ENCODE data around the gene MUC2.

MUC2 gene

DNA sequence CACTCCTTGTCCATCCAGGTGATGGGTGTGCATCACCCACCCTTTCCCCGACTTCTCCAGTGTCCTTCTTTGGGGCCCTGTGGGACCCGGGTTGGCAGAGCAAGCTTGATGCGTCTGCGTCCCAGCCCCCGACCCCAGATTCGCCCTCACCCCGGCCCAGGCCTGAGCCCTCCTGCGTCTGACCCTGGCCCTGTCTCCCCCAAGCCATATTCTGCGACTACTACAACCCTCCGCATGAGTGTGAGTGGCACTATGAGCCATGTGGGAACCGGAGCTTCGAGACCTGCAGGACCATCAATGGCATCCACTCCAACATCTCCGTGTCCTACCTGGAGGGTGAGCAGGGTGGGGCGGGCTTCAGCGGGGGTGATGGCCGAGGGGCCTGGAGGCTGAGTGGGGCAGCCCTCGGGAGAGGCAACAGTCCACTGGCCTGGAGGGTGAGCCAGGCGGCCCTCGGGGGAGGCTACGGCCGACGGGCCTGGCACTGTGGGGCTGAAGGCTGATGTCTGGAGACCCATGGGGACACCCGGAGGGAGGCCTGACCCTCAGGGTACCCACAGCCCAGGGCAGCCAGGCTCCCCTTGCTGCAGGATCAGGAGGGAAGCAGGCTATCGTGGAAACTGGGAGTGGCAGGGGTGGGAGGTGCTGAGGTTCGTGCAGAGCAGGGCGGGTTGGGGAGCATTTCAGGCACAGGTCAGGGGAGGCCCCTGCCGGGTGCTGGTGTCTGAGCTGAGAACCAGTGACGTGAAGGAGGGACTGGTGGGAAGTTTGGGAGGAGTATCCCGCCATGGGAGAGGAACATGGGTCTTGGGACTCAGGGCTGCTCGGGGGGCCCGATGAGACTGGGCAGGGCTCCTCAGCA lies 15.3 kb downstream of the MUC2 start:
- no peak for DNase-seq

DNA sequence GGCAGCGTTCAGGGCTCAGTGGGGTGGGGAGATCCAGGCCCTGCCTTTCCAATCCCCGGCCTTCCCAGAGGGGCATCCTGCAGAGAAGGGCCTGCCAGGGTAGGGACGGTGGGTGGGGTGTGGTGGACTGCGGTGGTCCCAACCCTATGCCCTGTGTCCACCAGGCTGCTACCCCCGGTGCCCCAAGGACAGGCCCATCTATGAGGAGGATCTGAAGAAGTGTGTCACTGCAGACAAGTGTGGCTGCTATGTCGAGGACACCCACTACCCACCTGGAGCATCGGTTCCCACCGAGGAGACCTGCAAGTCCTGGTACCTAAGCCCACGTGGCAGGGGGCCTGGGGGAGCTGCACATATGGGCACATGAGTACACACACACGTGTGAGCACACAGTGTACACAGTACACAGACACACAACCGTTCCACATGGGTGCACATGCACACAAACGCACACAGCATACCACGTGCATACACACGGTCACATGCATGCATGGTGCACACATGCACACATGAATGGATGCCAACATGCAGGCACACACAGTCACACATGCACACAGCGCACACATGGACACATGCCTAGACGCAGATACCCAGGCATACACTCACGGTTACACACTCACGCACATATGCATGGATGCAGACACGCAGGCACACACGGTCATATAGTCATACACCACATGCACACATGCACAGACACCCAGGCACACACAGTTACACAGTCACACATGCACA lies 16.1 kb downstream of the MUC2 start:
- no peak for DNase-seq

DNA sequence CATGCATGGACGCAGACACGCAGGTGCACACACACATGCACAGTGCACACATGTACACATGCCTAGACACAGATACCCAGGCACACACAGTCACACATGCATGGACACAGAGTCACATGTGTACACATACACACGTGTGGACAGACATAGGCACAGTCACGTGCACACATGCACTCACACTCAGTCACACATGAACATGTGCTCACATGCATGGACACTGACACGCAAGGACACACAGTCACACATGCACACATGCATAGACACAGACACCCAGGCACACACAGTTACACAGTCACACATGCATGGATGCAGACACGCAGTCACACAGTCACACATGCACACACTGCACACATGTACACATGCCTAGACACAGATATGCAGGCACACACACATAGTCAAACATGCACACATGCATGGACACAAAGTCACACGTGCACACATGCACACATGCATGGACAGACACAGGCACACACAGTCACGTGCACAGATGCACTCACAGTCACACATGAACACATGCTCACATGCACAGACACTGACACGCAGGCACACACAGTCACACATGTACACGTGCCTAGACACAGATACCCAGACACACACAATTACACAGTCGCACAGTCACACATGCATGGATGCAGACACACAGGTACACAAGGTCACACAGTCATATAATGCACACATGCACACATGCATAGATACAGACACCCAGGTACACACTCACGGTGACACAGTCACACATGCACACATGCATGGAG lies 16.8 kb downstream of the MUC2 start:
- DNase-seq, result no peak

DNA sequence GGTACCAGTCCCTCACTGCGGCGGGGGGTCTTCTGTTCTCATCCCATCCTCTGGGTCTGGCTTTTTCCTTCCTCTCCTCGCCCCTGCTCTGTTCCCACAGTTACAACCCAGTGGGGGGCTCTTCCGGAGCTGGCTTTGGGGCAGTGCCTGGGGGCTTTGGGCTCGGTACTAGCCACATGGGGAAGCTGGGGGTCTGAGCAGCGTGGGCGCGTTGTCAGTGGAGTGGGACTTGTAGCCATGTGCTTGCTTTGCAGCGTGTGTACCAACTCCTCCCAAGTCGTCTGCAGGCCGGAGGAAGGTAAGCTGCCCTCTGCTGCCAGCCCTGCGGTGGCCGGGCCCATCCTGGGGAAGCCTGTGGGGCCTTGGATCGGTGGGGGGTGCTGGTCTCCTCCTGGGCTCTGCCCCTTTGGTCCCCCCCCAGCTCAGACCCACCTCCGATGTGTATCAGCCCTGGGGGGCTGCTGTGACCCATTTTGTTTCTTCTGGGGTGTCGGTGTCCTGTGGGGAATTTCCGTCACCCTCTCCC lies 17.5 kb downstream of the MUC2 start:
- no peak for DNase-seq

DNA sequence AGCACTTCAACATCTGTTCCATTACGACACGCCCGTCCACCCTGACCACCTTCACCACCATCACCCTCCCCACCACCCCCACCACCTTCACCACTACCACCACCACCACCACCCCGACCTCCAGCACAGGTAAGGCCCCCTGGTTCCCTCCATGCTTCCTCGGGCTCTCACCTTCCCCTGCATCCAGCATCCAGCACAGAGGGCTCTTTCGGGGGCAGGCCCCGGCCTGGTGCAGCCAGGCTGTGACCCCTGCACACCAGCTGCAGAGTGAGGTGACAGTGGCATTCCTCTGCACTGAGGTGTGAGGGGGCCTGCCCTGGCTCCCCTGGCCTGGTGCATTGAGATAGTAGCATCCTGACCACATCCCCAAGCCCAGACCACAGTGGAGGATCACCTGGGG lies 18.2 kb downstream of the MUC2 start:
- no peak for DNase-seq

DNA sequence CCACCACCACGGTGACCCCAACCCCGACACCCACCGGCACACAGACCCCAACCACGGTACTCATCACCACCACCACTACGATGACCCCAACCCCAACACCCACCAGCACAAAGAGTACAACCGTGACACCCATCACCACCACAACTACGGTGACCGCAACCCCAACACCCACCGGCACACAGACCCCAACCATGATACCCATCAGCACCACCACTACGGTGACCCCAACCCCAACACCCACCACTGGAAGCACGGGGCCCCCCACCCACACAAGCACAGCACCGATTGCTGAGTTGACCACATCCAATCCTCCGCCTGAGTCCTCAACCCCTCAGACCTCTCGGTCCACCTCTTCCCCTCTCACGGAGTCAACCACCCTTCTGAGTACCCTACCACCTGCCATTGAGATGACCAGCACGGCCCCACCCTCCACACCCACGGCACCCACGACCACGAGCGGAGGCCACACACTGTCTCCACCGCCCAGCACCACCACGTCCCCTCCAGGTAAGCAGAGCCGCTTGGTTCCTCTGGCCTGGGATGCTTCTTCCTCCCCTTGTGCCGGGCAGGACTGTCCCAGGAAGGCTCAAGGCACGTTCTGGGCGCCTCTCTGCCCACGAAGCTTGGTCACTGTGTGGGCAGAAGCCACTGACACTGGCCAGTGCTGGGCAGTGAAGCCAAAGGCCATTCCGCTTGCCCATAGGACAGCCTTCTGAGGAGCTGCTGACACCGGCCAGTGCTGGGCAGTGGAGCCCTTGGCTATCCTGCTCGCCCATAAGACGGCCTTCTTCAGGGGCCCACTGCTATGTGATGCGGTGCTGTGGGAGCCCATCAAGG lies 25.1 kb downstream of the MUC2 start:
- DNase-seq, result no peak

DNA sequence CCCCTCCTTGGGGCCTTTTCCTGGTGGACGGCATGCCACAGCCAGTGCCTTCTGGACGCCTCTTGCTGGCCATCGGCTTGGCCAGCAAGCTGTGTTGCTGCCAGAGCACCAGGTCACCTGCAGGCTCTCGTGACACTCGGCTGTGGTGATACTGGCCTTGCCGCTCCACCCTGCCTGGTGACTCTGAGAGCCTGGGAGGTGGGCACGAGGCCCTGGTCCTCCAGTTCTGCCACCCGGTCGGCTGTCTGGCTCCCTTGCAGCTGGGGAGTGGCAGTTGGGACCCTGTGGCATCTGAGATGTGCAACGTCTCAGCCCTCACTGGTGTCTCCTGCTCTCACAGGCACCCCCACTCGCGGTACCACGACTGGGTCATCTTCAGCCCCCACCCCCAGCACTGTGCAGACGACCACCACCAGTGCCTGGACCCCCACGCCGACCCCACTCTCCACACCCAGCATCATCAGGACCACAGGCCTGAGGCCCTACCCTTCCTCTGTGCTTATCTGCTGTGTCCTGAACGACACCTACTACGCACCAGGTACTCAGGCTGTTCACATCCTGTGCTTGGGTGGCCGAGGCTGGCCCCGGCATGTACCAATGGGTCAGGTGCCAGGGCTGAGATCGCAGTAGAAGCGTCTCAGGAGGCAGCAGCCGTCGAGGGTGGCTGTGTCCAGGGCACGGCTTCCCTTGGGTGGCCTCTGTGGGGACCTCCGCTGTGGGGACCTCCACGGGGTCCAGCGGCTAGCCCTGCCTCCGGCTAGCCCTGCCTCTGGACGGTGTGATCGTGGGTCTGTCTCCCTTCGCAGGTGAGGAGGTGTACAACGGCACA lies 26.0 kb downstream of the MUC2 start:
- no peak for DNase-seq

DNA sequence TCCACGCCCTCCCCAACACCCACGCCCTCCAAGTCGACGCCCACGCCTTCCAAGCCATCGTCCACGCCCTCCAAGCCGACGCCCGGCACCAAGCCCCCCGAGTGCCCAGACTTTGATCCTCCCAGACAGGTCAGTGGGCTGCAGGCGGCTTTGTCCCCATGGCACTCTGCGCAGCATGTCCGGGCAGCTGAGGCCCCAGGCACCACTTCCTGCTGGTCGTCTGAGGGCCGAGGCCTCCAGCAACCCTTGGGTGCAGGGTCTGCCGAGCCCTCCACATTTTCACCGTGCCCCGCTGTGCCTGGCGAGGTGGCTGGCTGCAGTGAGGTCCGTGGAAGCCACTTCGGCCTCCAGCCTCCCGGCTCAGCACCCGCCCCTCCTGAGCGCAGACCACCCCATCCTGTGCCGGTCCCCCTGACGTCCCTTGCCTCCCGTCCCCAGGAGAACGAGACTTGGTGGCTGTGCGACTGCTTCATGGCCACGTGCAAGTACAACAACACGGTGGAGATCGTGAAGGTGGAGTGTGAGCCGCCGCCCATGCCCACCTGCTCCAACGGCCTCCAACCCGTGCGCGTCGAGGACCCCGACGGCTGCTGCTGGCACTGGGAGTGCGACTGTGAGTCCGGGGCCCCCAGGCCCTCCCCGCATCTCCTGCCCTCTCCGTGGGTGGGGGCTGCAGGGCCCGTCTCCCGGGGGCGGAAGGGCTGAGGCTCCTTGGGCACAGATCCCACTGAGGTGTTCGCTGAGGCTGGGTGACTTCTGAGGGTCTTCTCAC lies 26.8 kb downstream of the MUC2 start:
- no peak for DNase-seq

DNA sequence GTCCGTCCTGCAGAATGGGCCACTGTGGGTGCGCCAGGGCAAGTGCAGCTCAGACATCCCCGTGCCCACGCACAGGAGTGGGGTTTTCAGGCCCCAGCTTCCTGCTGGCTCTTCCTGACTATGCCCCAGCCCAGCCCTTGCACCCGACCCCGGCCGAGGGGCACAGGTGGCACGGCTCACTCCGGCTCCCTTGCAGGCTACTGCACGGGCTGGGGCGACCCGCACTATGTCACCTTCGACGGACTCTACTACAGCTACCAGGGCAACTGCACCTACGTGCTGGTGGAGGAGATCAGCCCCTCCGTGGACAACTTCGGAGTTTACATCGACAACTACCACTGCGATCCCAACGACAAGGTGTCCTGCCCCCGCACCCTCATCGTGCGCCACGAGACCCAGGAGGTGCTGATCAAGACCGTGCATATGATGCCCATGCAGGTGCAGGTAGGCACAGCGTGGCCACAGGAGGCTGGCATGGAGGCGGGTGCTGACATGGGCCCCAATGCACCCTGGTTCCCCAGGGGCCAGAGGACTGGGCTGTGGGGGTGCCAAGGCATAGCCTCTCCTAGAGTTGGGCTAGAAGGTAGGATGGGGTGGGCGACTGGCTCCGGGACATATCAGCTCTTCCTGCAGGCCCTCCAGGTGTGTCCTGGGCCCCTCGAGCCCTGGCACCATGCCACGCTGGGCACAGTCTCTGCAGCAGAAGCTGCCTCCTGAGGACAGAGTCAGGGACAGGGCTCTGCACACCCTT lies 27.7 kb downstream of the MUC2 start:
- DNase-seq, result no peak

DNA sequence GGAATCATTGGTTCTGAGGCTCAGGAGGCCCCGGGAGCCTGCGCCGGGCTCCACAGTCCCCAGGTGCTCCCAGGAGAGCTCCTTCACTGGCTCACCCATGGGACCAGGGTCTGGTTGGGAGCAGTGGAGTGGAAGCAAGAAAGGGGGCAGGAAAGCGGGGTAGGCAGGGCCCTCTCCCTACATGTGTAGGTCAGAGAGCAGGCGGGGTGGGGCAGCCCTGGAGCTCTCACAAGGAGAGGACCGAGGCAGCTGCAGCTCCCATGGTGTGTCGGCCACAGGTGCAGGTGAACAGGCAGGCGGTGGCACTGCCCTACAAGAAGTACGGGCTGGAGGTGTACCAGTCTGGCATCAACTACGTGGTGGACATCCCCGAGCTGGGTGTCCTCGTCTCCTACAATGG lies 28.3 kb downstream of the MUC2 start:
- no peak for DNase-seq

DNA sequence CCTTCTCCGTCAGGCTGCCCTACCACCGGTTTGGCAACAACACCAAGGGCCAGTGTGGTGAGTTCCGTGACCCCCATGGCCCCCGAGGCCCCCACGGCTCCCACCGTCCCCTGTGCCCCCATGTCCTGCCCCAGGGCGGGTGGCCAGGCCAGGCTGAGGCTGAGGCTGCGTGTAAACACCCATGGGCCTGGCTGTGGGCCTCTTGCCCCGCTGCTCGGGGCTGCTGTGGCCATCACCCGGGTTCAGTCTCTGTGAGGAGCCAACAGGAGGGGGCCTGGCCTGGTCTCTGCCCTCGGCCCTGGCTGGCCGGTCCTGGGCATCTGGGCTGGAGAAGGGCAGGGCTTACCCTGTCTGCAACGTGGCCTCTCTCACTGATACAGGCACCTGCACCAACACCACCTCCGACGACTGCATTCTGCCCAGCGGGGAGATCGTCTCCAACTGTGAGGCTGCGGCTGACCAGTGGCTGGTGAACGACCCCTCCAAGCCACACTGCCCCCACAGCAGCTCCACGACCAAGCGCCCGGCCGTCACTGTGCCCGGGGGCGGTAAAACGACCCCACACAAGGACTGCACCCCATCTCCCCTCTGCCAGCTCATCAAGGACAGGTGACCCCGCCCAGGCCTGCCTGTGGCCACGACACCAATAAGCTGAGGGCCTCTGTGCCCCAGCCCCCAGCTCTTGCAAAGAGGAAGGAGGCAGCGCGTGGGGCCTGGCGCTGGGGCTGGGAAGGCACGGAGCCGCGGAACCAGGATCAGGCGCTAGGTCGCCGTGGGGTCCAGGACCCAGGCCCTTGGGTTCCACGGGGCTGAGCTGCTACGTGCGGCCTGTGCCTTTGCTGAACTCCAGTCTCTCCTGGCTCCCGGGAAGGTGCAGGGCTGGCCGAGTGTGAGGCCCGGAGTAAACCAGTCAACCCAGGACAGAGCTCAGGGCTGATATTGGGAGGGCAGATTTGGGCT lies 29.0 kb downstream of the MUC2 start:
- DNase-seq, result no peak

DNA sequence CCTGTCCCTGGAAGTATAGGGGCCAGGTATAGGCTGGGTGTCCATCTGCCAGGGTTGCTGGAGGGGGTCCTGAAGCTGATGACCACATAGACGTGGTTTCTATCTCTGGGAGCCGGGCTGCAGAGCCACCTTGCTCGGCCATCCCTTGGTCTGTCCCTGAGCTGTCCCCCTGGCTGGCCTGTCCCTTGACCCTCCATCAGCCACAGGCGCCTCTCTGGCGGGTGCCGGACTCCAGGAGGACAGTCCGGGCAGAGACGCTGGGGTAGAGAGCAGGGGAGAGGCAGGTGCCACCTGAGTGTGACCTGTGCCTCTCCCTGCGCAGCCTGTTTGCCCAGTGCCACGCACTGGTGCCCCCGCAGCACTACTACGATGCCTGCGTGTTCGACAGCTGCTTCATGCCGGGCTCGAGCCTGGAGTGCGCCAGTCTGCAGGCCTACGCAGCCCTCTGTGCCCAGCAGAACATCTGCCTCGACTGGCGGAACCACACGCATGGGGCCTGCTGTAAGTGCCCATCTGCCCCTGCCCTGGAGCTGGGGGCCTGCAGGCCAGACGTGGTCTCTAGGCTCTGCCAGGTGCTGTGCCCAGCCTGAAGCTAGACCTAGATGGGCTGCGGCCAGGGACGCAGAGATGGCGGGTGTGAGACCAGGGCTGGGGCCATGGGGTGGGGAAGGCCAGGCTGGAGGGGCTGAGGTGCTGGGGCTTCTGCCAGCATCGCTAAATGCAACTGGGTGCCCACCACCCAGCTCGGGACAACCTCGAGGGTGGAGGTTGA lies 29.9 kb downstream of the MUC2 start:
- no peak for DNase-seq

DNA sequence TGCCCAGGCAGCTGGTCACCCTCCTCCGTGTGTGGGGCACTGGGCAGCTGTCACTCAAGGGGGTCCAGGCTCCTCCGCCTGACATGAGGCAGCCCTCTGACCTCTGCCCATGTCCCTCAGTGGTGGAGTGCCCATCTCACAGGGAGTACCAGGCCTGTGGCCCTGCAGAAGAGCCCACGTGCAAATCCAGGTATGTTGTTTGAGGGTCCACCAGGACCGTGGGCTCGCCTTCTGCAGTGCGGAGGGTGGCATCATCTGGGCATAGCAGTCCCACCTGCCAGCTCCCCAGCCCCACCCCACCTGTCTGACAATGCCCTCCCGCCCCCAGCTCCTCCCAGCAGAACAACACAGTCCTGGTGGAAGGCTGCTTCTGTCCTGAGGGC lies 30.5 kb downstream of the MUC2 start:
- no peak for DNase-seq

DNA sequence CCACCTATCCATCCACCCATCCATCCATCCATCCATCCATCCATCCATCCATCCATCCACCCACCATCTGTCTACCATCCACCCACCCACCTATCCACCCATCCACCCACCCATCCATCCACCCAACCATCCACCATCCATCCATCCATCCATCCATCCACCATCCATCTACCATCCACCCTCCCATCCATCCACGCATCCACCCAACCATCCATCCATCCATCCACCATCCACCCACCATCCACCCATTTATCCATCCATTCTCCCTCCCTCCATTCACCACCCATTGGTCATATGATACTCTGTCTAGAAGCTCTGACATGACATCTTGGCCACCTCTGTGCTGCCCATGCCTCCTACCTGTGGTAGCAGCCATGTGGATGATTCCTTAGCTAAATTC lies 31.7 kb downstream of the MUC2 start:
- DNase-seq, result no peak

DNA sequence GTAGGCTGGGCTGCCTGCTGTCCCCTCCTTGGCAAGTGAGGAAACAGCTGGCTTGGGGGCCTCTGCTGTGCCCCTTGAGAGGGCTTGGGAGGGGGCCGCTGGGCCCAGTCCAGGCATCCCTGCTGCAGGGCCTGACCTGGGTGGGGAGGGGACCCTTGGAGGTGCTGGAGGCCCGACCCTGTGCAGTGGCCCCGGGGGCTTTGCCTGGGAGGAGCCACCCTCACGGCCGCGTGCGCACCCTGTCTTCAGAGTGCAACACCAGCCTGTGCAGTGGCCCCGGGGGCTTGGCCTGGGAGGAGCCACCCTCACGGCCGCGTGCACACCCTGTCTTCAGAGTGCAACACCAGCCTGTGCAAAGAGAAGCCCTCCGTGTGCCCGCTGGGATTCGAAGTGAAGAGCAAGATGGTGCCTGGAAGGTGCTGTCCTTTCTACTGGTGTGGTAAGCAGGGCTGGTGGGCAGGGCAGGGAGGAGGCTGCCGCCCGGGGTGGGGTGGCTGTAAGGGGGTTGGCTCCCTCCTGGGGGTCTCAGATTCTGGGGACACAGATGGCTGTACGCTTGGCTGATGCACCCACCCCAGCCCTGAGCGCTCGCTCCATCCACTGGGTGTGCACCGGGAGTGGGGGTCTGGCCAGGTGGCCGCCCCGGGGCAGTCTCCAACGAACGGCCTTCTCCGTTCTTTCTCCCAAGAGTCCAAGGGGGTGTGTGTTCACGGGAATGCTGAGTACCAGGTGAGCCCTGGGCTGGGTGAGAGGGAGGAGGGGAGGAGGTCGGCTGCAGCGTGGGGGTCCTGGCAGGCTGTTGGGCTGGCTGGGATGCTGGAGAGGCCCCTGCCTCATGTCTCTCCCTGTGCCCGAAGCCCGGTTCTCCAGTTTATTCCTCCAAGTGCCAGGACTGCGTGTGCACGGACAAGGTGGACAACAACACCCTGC lies 32.9 kb downstream of the MUC2 start:
- DNase-seq, result no peak

DNA sequence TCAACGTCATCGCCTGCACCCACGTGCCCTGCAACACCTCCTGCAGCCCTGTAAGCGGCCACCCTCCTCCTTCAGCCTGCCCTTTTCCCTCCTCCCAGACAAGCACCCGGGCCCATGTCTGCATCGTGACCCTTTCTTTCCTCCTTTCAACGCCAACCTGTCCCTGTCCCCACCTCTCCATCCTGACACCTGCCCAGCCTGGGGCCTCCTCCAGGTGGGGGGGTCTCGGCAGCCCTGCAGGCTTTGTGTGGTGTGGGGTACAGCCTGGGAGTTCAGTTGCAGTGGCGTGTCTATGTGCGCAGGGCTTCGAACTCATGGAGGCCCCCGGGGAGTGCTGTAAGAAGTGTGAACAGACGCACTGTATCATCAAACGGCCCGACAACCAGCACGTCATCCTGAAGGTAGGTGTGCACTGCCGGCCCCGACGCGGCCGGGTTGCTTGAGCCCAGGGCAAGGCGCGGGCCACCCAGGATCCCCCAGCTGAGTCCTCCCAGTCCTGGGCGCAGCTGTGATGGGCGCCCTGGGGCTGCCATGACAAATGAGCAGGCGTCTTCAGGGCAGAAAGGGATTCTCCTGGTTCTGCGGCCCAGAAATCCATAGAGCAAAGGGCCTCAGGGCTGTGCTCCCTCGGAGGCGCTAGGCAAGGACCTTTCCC lies 33.7 kb downstream of the MUC2 start:
- DNase-seq, result no peak

Data from stimulated activated naive CD4-positive, alpha-beta T cell treated with Interleukin-2 at 50 U/mL for 16 hours (primary cell).